K562 (cell line): Measurements from ENCODE around the gene GRAMD4. TPM values are rescaled to one million over a fixed set of nuclear protein-coding genes. Genes with fewer than 3 reads are reported as not detected.

Source experiments
- L3MBTL2 ChIP-seq: fragments of 450-650 bp; IDR thresholded peaks from 2 replicates; pipeline ENCODE4 v1.6.1; 2016; ENCODE audit warnings: mild to moderate bottlenecking, moderate library complexity
- MEIS2 ChIP-seq: fragments of 450-650 bp; IDR thresholded peaks from 2 replicates; pipeline ENCODE4 v1.6.1; 2014; ENCODE audit warnings: mild to moderate bottlenecking; ENCODE audit not compliant: partially characterized antibody
- XRCC5 ChIP-seq: fragments of 200-400 bp; formaldehyde crosslinking; IDR thresholded peaks from 2 replicates; pipeline ENCODE4 v1.6.1; 2017; ENCODE audit warnings: low read depth, mild to moderate bottlenecking, low read length
- polyA plus RNA-seq, 8 experiments: library from polyadenylated mRNA; depleted of rRNA in 4 of 8; stranded (reverse) in 5 of 8; unstranded in 3 of 8; fragments of >200 nt; fragmentation: Nextera tagmentation in 2 of 8; fragmentation: Illumina TruSeq in 1 of 8; extraction: Ambion mirVana in 2 of 8; extraction: Trizol in 1 of 8; gene quantifications; 2 replicates each; pipeline versions ENCODE4 v1.2.1 to v1.2.3, GENCODE V29; 2011 to 2014; ENCODE audit warnings: inconsistent platforms in 1 of 8, missing spikeins in 1 of 8
- total RNA-seq, 7 experiments: library from RNA; depleted of rRNA in 6 of 7; stranded (reverse); fragments of >200 nt in 6 of 7; fragmentation: Illumina TruSeq in 2 of 7; extraction: Trizol in 2 of 7; gene quantifications; 2 replicates each; pipeline versions ENCODE4 v1.2.1 to v1.2.3, GENCODE V29; 2011 to 2021; ENCODE audit warnings: low replicate concordance in 1 of 7
- TF ChIP-seq, protein P1 (sequence below): fragments of 450-650 bp; IDR thresholded peaks from 2 replicates; pipeline ENCODE4 v1.6.1; 2017; ENCODE audit warnings: antibody characterized with exemption
- TF ChIP-seq, protein P2 (sequence below), 2 experiments: fragments of 450-650 bp in 1 of 2; sonication (generic) in 1 of 2; formaldehyde crosslinking in 1 of 2; IDR thresholded peaks; 2 replicates each; pipeline versions ENCODE4 v1.7.1 to v1.9.0; 2016 to 2022; ENCODE audit warnings: inconsistent platforms in 1 of 2, mild to moderate bottlenecking in 1 of 2, missing genetic modification reagents in 1 of 2
- TF ChIP-seq, protein P3 (sequence below): fragments of 250-450 bp; sonication (Bioruptor Pico); IDR thresholded peaks from 2 replicates; pipeline ENCODE4 v1.9.0; 2021; ENCODE audit warnings: mild to moderate bottlenecking

Gene GRAMD4
- total and polyA plus RNA-seq, 9 of the 15 experiments (the other 6 are each of a cell fraction or from before 2014, with no cell fraction given) = 0.18 to 44.8 (median 18.6) TPM

DNA sequence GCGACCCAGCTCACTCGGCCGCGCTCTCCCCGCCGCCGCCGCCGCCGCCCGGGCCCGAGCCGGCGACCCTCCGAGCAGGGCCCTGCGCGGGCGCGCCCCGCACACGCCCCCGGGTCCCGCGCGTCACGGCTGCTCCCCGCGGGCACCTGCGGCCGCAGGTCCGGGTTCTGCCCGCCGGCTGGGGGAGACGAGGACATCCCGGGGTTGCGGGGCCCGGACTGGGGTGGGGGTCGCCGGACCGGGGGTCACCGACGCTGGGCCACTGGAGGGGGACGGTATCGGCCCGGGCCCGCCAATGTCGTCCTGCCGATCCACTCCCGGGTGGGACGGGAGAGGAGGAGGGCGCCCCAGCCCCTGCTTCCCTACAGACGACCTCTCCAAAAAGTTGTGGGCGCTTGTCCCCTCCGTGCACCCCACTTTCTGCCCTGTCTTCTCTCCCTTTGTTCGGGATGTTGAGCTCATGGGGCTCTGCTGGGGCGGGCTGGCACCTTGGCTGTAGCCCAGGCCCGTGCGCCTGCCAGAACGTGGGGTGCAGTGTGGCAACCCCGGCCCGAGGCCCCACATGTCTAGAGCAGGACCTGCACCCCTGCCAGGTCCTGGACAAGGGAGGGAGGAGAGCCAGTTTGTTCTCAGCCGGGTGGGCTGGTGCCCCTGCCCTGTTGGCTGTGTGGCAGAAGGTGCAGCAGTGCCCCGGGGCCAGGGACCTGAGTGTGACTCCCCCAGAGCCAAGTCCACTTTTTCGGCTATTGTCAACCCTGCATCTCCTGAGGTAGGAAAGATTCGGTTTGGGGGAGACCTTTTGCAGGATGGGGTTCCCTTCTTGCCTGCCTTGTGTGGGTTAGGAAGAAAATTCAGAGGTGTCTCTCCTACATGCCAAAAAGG, 42.6 kb upstream of the GRAMD4 start (continued):
- TF ChIP-seq, protein P1, sequence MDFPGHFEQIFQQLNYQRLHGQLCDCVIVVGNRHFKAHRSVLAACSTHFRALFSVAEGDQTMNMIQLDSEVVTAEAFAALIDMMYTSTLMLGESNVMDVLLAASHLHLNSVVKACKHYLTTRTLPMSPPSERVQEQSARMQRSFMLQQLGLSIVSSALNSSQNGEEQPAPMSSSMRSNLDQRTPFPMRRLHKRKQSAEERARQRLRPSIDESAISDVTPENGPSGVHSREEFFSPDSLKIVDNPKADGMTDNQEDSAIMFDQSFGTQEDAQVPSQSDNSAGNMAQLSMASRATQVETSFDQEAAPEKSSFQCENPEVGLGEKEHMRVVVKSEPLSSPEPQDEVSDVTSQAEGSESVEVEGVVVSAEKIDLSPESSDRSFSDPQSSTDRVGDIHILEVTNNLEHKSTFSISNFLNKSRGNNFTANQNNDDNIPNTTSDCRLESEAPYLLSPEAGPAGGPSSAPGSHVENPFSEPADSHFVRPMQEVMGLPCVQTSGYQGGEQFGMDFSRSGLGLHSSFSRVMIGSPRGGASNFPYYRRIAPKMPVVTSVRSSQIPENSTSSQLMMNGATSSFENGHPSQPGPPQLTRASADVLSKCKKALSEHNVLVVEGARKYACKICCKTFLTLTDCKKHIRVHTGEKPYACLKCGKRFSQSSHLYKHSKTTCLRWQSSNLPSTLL = no peak
- TF ChIP-seq, protein P2, sequence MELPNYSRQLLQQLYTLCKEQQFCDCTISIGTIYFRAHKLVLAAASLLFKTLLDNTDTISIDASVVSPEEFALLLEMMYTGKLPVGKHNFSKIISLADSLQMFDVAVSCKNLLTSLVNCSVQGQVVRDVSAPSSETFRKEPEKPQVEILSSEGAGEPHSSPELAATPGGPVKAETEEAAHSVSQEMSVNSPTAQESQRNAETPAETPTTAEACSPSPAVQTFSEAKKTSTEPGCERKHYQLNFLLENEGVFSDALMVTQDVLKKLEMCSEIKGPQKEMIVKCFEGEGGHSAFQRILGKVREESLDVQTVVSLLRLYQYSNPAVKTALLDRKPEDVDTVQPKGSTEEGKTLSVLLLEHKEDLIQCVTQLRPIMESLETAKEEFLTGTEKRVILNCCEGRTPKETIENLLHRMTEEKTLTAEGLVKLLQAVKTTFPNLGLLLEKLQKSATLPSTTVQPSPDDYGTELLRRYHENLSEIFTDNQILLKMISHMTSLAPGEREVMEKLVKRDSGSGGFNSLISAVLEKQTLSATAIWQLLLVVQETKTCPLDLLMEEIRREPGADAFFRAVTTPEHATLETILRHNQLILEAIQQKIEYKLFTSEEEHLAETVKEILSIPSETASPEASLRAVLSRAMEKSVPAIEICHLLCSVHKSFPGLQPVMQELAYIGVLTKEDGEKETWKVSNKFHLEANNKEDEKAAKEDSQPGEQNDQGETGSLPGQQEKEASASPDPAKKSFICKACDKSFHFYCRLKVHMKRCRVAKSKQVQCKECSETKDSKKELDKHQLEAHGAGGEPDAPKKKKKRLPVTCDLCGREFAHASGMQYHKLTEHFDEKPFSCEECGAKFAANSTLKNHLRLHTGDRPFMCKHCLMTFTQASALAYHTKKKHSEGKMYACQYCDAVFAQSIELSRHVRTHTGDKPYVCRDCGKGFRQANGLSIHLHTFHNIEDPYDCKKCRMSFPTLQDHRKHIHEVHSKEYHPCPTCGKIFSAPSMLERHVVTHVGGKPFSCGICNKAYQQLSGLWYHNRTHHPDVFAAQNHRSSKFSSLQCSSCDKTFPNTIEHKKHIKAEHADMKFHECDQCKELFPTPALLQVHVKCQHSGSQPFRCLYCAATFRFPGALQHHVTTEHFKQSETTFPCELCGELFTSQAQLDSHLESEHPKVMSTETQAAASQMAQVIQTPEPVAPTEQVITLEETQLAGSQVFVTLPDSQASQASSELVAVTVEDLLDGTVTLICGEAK (IDR thresholded peaks at IDR 0.05) = 0 out of 2 replicates have a peak, but pooled peaks have one; percentile 21
- TF ChIP-seq, protein P2 (CRISPR knock-in tag; IDR thresholded peaks at IDR 0.05) = no peak
- TF ChIP-seq L3MBTL2 (no peak), MEIS2 (no peak), XRCC5 (no peak)
- TF ChIP-seq, protein P3, sequence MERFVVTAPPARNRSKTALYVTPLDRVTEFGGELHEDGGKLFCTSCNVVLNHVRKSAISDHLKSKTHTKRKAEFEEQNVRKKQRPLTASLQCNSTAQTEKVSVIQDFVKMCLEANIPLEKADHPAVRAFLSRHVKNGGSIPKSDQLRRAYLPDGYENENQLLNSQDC = no peak
